Activated CD8-positive, alpha-beta T cell treated with anti-CD3 and anti-CD28 coated beads for 36 hours (primary cell): ENCODE results near the gene ARVCF. TPM values are rescaled to one million over a fixed set of nuclear protein-coding genes. Genes with fewer than 3 reads are reported as not detected.

Experiments
- ATAC-seq: fragments of 200-7000 bp; cut with Tn5 transposase; one replicate; pipeline ENCODE4 v1.10.0; 2021; ENCODE audit warnings: mild to moderate bottlenecking, moderate library complexity
- CTCF ChIA-PET: fragments of 350-600 bp; sonication (Branson Sonifier 250); formaldehyde crosslinking; loops from one replicate; lab custom pipeline; 2021; ENCODE audit warnings: antibody characterized with exemption; lab: Charles Lee
- POLR2A ChIA-PET: fragments of 350-600 bp; sonication (Branson Sonifier 250); formaldehyde crosslinking; loops from one replicate; lab custom pipeline; 2021; ENCODE audit warnings: antibody characterized with exemption; lab: Charles Lee
- DNase-seq: peaks from one replicate; pipeline ENCODE4 v3.0.0-alpha.2; 2020
- H3K27ac Mint-ChIP-seq: one replicate; pipeline ENCODE4 v1.8.0; 2021; ENCODE audit warnings: mild to moderate bottlenecking, mixed read lengths
- H3K27me3 Mint-ChIP-seq: one replicate; pipeline ENCODE4 v1.8.0; 2021; ENCODE audit warnings: mixed read lengths
- H3K36me3 Mint-ChIP-seq: one replicate; pipeline ENCODE4 v1.8.0; 2021; ENCODE audit warnings: low read depth, mixed read lengths
- H3K4me1 Mint-ChIP-seq: one replicate; pipeline ENCODE4 v1.8.0; 2021; ENCODE audit warnings: low read depth, mixed read lengths
- H3K4me3 Mint-ChIP-seq: one replicate; pipeline ENCODE4 v1.8.0; 2021; ENCODE audit warnings: mild to moderate bottlenecking, moderate library complexity, mixed read lengths
- H3K9me3 Mint-ChIP-seq: one replicate; pipeline ENCODE4 v1.8.0; 2021; ENCODE audit warnings: mixed read lengths
- intact Hi-C: fragments of 100-400 bp; cut with micrococcal nuclease; formaldehyde crosslinking; loops from one replicate; pipeline ENCODE4 v1.10.0; 2022
- total RNA-seq, 2 experiments: library from RNA; stranded (reverse); gene quantifications; one replicate each; pipeline ENCODE4 v1.2.3, GENCODE V29; 2021
- TF ChIP-seq, protein P1 (sequence below): fragments of 200-600 bp; IDR thresholded peaks from one replicate; pipeline ENCODE4 v1.8.0; 2022; ENCODE audit warnings: antibody characterized with exemption, mild to moderate bottlenecking

The ARVCF gene
- total RNA-seq, 2 experiments from 2014 or later, result 1.2 to 1.9 TPM

GRCh38 chr22:19970031-19970478 is 46.6 kb downstream of the ARVCF start:
- no peak for ATAC-seq
- no peaks in the 10 kb centered on the region for H3K27me3 Mint-ChIP-seq
- peaks cover 13% of the 10 kb centered on the region for H3K4me1 Mint-ChIP-seq
- H3K27ac Mint-ChIP-seq, result no peak overlapping the region
- TF ChIP-seq, protein P1, sequence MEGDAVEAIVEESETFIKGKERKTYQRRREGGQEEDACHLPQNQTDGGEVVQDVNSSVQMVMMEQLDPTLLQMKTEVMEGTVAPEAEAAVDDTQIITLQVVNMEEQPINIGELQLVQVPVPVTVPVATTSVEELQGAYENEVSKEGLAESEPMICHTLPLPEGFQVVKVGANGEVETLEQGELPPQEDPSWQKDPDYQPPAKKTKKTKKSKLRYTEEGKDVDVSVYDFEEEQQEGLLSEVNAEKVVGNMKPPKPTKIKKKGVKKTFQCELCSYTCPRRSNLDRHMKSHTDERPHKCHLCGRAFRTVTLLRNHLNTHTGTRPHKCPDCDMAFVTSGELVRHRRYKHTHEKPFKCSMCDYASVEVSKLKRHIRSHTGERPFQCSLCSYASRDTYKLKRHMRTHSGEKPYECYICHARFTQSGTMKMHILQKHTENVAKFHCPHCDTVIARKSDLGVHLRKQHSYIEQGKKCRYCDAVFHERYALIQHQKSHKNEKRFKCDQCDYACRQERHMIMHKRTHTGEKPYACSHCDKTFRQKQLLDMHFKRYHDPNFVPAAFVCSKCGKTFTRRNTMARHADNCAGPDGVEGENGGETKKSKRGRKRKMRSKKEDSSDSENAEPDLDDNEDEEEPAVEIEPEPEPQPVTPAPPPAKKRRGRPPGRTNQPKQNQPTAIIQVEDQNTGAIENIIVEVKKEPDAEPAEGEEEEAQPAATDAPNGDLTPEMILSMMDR, result no peak
- H3K4me3 Mint-ChIP-seq, result no peak overlapping the region
- no peaks in the 10 kb centered on the region for H3K9me3 Mint-ChIP-seq
- DNase-seq, result no peak
- intact Hi-C loops, result loop anchor here (5.0 kb wide), 2 partner anchors 57 to 157 kb away; no protein-coding TSS in a partner anchor
- peaks cover 3% of the 10 kb centered on the region for H3K36me3 Mint-ChIP-seq
- POLR2A ChIA-PET, result interaction anchor here (0.9 to 1.6 kb wide), 3 partner anchors 22 to 51 kb away, joined by 3 read pairs; partner anchors contain the start of gene TANGO2
- CTCF ChIA-PET, result interaction anchor here (0.7 to 6.7 kb wide), 11 partner anchors 8 to 141 kb away, joined by 3 to 75 read pairs (median 3); partner anchors contain the start of gene TANGO2

DNA sequence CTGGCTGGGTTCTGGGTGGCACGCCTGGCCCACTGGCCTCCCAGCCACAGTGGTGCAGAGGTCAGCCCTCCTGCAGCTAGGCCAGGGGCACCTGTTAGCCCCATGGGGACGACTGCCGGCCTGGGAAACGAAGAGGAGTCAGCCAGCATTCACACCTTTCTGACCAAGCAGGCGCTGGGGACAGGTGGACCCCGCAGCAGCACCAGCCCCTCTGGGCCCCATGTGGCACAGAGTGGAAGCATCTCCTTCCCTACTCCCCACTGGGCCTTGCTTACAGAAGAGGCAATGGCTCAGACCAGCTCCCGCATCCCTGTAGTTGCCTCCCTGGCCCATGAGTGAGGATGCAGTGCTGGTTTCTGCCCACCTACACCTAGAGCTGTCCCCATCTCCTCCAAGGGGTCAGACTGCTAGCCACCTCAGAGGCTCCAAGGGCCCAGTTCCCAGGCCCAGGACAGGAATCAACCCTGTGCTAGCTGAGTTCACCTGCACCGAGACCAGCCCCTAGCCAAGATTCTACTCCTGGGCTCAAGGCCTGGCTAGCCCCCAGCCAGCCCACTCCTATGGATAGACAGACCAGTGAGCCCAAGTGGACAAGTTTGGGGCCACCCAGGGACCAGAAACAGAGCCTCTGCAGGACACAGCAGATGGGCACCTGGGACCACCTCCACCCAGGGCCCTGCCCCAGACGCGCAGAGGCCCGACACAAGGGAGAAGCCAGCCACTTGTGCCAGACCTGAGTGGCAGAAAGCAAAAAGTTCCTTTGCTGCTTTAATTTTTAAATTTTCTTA is 47.3 kb downstream of the ARVCF start:
- no peak overlapping the region for H3K27ac Mint-ChIP-seq
- TF ChIP-seq, protein P1, result no peak
- intact Hi-C loops, result no loop called here
- H3K36me3 Mint-ChIP-seq, result peaks cover 5% of the 10 kb centered on the region
- H3K4me3 Mint-ChIP-seq, result no peak overlapping the region
- CTCF ChIA-PET, result interaction anchor here (0.7 to 6.7 kb wide), 9 partner anchors 9 to 131 kb away, joined by 3 to 75 read pairs (median 3); partner anchors contain the start of gene TANGO2
- H3K9me3 Mint-ChIP-seq, result no peaks in the 10 kb centered on the region
- POLR2A ChIA-PET, result interaction anchor here (0.6 to 1.6 kb wide), 3 partner anchors 22 to 115 kb away, joined by 3 read pairs; partner anchors contain the start of genes GNB1L, RTL10 and TANGO2
- H3K4me1 Mint-ChIP-seq, result peaks cover 10% of the 10 kb centered on the region
- no peak for ATAC-seq
- DNase-seq, result no peak
- H3K27me3 Mint-ChIP-seq, result no peaks in the 10 kb centered on the region

- CTCF ChIA-PET, result interaction anchor here (1.1 to 6.7 kb wide), 2 partner anchors 45 to 103 kb away, joined by 3 to 75 read pairs; no protein-coding TSS in a partner anchor
- H3K27ac Mint-ChIP-seq, result no peak overlapping the region
- peaks cover 10% of the 10 kb centered on the region for H3K4me1 Mint-ChIP-seq
- H3K27me3 Mint-ChIP-seq, result no peaks in the 10 kb centered on the region
- peaks cover 7% of the 10 kb centered on the region for H3K36me3 Mint-ChIP-seq
- DNase-seq, result no peak
- intact Hi-C loops, result no loop called here
- POLR2A ChIA-PET, result no interaction called here
- ATAC-seq, result no peak
- H3K9me3 Mint-ChIP-seq, result no peaks in the 10 kb centered on the region
- TF ChIP-seq, protein P1, result no peak
- H3K4me3 Mint-ChIP-seq, result no peak overlapping the region
Observed at GRCh38 chr22:19968450-19968891, 48.2 kb downstream of the ARVCF start.

DNA sequence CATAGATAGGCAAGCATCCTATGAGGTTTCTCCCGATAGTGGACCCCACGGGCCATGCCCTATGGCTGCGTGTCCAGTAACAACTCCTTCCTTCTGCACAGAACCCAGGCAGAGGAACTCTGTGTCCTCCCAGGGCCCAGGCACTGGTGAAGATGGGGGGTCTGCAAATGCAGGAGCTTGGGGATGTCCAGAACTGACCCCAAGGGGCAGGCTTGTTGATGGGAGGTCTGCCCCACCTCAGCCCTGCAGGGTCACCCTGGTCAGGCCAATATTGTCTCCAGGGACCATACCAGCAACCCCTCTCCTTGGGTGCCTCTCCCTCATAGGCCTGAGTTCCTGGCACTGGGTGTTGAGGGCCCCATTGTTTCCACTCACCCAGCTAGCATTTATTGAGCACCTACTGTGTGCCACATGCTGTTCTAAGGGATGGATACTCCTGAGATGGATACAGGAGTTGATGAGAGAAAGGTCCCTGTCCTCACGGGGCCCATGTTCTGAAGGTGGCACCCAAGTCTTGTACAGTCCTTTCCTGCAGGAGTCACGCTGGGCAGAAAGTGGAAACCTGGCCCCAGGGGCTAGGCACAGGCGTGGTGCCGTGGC is 48.7 kb downstream of the ARVCF start:
- Mint-ChIP-seq H3K27me3 (no peaks in the 10 kb centered on the region), H3K4me1 (peaks cover 10% of the 10 kb centered on the region), H3K27ac (no peak overlapping the region)

More for the DNA sequence above, 48.7 kb downstream of the ARVCF start:
- ATAC-seq, result no peak
- ChIA-PET CTCF (interaction anchor here (6.7 kb wide), 1 partner anchor 46 kb away, joined by 75 read pairs; no protein-coding TSS in a partner anchor), POLR2A (no interaction called here)
- DNase-seq, result no peak
- H3K36me3 Mint-ChIP-seq, result peaks cover 7% of the 10 kb centered on the region
- TF ChIP-seq, protein P1, result no peak
- no peaks in the 10 kb centered on the region for H3K9me3 Mint-ChIP-seq
- intact Hi-C loops, result no loop called here
- H3K4me3 Mint-ChIP-seq, result no peak overlapping the region
